SK-N-SH treated with all-trans-retinoic acid at 6 μM for 48 hours (cell line): ENCODE data around the gene CRIP3.

Experiments used
- ATAC-seq: fragments of 200-7000 bp; cut with Tn5 transposase; 3 replicates; pipeline ENCODE4 v1.9.1; 2020; ENCODE audit warnings: mild to moderate bottlenecking, moderate library complexity
- ARNTL ChIP-seq: fragments of 450-650 bp; formaldehyde crosslinking; IDR thresholded peaks from 2 replicates; pipeline ENCODE4 v1.5.0; 2020; ENCODE audit warnings: low read depth, mild to moderate bottlenecking, moderate library complexity, borderline replicate concordance
- BACH2 ChIP-seq: fragments of 250-450 bp; sonication (Bioruptor Pico); IDR thresholded peaks from 2 replicates; pipeline ENCODE4 v1.9.0; 2021; ENCODE audit warnings: mild to moderate bottlenecking, borderline replicate concordance
- CSDC2 ChIP-seq: fragments of 250-450 bp; sonication (Bioruptor Pico); IDR thresholded peaks from 2 replicates; pipeline ENCODE4 v1.5.0; 2020; ENCODE audit warnings: mild to moderate bottlenecking, moderate library complexity
- GLIS3 ChIP-seq: fragments of 250-450 bp; sonication (Bioruptor Pico); IDR thresholded peaks from 2 replicates; pipeline ENCODE4 v1.5.0; 2020; ENCODE audit warnings: mild to moderate bottlenecking, moderate library complexity
- ISL1 ChIP-seq: fragments of 250-450 bp; sonication (Bioruptor Pico); IDR thresholded peaks from 2 replicates; pipeline ENCODE4 v2.1.2; 2022; ENCODE audit warnings: mild to moderate bottlenecking, moderate library complexity
- OSR1 ChIP-seq: fragments of 250-450 bp; sonication (Bioruptor Pico); IDR thresholded peaks from 2 replicates; pipeline ENCODE4 v1.8.0; 2022; ENCODE audit warnings: moderate library complexity, mild to moderate bottlenecking, inconsistent platforms
- RARB ChIP-seq: fragments of 250-450 bp; sonication (Bioruptor Pico); IDR thresholded peaks from 2 replicates; pipeline ENCODE4 v1.8.0; 2021; ENCODE audit warnings: mild to moderate bottlenecking, moderate library complexity
- SNAI2 ChIP-seq: fragments of 250-450 bp; sonication (Bioruptor Pico); IDR thresholded peaks from 2 replicates; pipeline ENCODE4 v1.5.0; 2020; ENCODE audit warnings: mild to moderate bottlenecking, moderate library complexity
- TCF4 ChIP-seq: fragments of 250-450 bp; sonication (Bioruptor Pico); IDR thresholded peaks from 2 replicates; pipeline ENCODE4 v1.8.0; 2021; ENCODE audit warnings: mild to moderate bottlenecking, moderate library complexity, borderline replicate concordance
- TOX ChIP-seq: fragments of 250-450 bp; sonication (Bioruptor Pico); IDR thresholded peaks from 2 replicates; pipeline ENCODE4 v1.8.0; 2021; ENCODE audit warnings: mild to moderate bottlenecking, moderate library complexity, borderline replicate concordance
- ZC3H10 ChIP-seq: fragments of 250-450 bp; sonication (Bioruptor Pico); IDR thresholded peaks from 2 replicates; pipeline ENCODE4 v1.5.1; 2021; ENCODE audit warnings: mild to moderate bottlenecking, moderate library complexity
- ZFP3 ChIP-seq: fragments of 250-450 bp; sonication (Bioruptor Pico); IDR thresholded peaks from 2 replicates; pipeline ENCODE4 v1.5.0; 2020; ENCODE audit warnings: mild to moderate bottlenecking, moderate library complexity
- ZFP30 ChIP-seq: fragments of 450-650 bp; formaldehyde crosslinking; IDR thresholded peaks from 2 replicates; pipeline ENCODE4 v1.5.0; 2022; ENCODE audit warnings: mild to moderate bottlenecking, moderate library complexity
- ZNF565 ChIP-seq: fragments of 450-650 bp; formaldehyde crosslinking; conservative IDR thresholded peaks from 2 replicates; pipeline ENCODE4 v1.5.0; 2020; ENCODE audit warnings: low read depth, mild to moderate bottlenecking, moderate library complexity
- ZNF70 ChIP-seq: fragments of 450-650 bp; formaldehyde crosslinking; IDR thresholded peaks from 2 replicates; pipeline ENCODE4 v1.5.0; 2020; ENCODE audit warnings: mild to moderate bottlenecking, moderate library complexity
- ZNF8 ChIP-seq: fragments of 450-650 bp; formaldehyde crosslinking; IDR thresholded peaks from 2 replicates; pipeline ENCODE4 v1.5.0; 2020; ENCODE audit warnings: mild to moderate bottlenecking, moderate library complexity
- TF ChIP-seq, protein P1 (sequence below): fragments of 250-450 bp; sonication (Bioruptor Pico); IDR thresholded peaks from 2 replicates; pipeline ENCODE4 v1.5.0; 2020; ENCODE audit warnings: mild to moderate bottlenecking, moderate library complexity
- TF ChIP-seq, protein P2 (sequence below): fragments of 250-450 bp; sonication (Bioruptor Pico); IDR thresholded peaks from 2 replicates; pipeline ENCODE4 v1.5.1; 2020; ENCODE audit warnings: low read depth, mild to moderate bottlenecking, moderate library complexity
- TF ChIP-seq, protein P3 (sequence below): fragments of 250-450 bp; sonication (Bioruptor Pico); IDR thresholded peaks from 2 replicates; pipeline ENCODE4 v1.8.0; 2021; ENCODE audit warnings: low read depth, mild to moderate bottlenecking, moderate library complexity, borderline replicate concordance
- TF ChIP-seq, protein P4 (sequence below): fragments of 250-450 bp; sonication (Bioruptor Pico); IDR thresholded peaks from 2 replicates; pipeline ENCODE4 v1.5.1; 2021; ENCODE audit warnings: mild to moderate bottlenecking, moderate library complexity

The CRIP3 gene

DNA sequence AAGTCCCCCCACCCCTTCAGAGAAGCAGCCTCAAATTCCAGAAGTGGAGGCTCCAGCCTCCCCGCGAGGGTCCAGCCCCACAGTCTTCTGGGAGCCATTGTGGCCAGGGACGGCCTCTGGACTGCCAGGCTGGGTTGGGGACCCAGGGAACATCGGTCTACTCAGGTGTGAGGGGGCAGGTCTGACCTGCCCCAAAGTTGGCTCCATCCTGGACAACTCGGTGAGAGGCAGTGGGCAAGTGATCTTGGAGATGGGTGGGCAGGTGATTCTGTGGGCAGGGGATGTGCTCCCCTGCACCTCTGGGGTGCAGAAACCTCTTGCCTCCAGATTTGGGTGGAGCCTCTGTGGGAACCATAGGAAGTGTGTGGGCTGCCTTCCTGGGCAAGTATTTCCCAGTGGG lies 22.8 kb downstream of the CRIP3 start:
- TF ChIP-seq GLIS3 (CRISPR knock-in tag) (no peak), ISL1 (CRISPR knock-in tag) (no peak), BACH2 (CRISPR knock-in tag) (no peak)
- TF ChIP-seq, protein P1, sequence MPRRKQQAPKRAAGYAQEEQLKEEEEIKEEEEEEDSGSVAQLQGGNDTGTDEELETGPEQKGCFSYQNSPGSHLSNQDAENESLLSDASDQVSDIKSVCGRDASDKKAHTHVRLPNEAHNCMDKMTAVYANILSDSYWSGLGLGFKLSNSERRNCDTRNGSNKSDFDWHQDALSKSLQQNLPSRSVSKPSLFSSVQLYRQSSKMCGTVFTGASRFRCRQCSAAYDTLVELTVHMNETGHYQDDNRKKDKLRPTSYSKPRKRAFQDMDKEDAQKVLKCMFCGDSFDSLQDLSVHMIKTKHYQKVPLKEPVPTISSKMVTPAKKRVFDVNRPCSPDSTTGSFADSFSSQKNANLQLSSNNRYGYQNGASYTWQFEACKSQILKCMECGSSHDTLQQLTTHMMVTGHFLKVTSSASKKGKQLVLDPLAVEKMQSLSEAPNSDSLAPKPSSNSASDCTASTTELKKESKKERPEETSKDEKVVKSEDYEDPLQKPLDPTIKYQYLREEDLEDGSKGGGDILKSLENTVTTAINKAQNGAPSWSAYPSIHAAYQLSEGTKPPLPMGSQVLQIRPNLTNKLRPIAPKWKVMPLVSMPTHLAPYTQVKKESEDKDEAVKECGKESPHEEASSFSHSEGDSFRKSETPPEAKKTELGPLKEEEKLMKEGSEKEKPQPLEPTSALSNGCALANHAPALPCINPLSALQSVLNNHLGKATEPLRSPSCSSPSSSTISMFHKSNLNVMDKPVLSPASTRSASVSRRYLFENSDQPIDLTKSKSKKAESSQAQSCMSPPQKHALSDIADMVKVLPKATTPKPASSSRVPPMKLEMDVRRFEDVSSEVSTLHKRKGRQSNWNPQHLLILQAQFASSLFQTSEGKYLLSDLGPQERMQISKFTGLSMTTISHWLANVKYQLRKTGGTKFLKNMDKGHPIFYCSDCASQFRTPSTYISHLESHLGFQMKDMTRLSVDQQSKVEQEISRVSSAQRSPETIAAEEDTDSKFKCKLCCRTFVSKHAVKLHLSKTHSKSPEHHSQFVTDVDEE (CRISPR knock-in tag), result no peak
- ATAC-seq, result no peak

DNA sequence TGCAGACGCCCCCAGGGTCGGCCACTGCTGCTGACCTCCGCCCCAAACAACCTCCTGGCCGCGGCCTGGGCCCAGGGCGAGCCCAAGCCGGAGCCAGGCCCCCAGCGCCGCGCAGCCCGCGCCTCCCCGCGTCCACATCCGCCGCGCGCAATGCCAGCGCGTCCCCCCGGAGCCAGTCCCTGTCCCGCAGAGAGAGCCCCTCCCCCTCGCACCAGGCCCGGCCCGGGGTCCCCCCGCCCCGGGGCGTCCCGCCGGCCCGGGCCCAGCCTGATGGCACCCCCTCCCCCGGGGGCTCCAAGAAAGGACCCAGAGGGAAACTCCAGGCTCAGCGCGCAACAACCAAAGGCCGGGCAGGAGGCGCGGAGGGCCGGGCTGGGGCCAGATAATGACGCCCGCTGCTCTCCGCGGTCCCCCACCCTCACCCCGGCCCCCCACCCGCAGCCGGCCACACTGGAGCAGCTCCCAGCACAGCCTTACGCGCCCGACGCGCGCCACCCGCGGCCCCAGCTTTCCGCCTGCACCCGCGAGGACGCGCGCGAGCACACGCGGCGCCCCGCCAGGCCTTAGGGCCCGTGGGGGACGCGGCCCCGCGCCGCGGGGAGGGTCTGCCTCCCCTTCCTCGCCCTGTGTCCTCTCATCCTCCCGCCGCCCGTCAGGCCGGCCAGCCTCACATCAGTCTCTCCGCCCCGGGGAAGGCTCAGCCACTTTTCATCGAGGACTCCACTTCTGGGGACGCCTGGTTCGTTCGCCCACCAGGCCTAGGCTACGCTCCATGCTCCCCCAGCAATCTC lies 23.4 kb downstream of the CRIP3 start:
- ATAC-seq, result no peak
- TF ChIP-seq OSR1 (CRISPR knock-in tag) (no peak), ZNF8 (CRISPR knock-in tag) (no peak), RARB (CRISPR knock-in tag) (no peak), BACH2 (CRISPR knock-in tag) (no peak), ZFP30 (no peak), TCF4 (CRISPR knock-in tag) (no peak), ZNF565 (CRISPR knock-in tag) (no peak), SNAI2 (CRISPR knock-in tag) (no peak), GLIS3 (CRISPR knock-in tag) (no peak), ZC3H10 (no peak), CSDC2 (CRISPR knock-in tag) (no peak), ZNF70 (CRISPR knock-in tag) (no peak)
- TF ChIP-seq, protein P2, sequence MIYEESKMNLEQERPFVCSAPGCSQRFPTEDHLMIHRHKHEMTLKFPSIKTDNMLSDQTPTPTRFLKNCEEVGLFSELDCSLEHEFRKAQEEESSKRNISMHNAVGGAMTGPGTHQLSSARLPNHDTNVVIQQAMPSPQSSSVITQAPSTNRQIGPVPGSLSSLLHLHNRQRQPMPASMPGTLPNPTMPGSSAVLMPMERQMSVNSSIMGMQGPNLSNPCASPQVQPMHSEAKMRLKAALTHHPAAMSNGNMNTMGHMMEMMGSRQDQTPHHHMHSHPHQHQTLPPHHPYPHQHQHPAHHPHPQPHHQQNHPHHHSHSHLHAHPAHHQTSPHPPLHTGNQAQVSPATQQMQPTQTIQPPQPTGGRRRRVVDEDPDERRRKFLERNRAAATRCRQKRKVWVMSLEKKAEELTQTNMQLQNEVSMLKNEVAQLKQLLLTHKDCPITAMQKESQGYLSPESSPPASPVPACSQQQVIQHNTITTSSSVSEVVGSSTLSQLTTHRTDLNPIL (CRISPR knock-in tag), result no peak
- TF ChIP-seq, protein P3, sequence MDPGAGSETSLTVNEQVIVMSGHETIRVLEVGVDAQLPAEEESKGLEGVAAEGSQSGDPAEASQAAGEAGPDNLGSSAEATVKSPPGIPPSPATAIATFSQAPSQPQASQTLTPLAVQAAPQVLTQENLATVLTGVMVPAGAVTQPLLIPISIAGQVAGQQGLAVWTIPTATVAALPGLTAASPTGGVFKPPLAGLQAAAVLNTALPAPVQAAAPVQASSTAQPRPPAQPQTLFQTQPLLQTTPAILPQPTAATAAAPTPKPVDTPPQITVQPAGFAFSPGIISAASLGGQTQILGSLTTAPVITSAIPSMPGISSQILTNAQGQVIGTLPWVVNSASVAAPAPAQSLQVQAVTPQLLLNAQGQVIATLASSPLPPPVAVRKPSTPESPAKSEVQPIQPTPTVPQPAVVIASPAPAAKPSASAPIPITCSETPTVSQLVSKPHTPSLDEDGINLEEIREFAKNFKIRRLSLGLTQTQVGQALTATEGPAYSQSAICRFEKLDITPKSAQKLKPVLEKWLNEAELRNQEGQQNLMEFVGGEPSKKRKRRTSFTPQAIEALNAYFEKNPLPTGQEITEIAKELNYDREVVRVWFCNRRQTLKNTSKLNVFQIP, result no peak
- TF ChIP-seq, protein P1 (CRISPR knock-in tag), result no peak
- TF ChIP-seq, protein P4, sequence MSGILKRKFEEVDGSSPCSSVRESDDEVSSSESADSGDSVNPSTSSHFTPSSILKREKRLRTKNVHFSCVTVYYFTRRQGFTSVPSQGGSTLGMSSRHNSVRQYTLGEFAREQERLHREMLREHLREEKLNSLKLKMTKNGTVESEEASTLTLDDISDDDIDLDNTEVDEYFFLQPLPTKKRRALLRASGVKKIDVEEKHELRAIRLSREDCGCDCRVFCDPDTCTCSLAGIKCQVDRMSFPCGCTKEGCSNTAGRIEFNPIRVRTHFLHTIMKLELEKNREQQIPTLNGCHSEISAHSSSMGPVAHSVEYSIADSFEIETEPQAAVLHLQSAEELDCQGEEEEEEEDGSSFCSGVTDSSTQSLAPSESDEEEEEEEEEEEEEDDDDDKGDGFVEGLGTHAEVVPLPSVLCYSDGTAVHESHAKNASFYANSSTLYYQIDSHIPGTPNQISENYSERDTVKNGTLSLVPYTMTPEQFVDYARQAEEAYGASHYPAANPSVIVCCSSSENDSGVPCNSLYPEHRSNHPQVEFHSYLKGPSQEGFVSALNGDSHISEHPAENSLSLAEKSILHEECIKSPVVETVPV (CRISPR knock-in tag), result no peak

DNA sequence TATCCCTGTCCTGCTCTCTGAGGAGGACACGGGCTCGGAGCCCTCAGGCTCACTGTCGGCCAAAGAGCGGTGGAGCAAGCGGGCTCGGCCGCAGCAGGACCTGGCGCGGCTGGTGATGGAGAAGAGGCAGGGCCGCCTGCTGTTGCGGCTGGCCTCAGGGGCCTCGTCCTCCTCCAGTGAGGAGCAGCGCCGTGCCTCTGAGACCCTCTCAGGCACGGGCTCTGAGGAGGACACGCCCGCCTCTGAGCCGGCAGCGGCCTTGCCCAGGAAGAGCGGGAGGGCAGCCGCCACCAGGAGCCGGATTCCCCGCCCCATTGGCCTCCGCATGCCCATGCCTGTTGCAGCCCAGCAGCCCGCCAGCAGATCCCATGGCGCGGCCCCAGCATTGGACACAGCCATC lies 24.7 kb downstream of the CRIP3 start:
- no peak for ATAC-seq
- TF ChIP-seq, protein P4 (CRISPR knock-in tag), result no peak
- TF ChIP-seq TOX (CRISPR knock-in tag) (no peak), SNAI2 (CRISPR knock-in tag) (no peak), RARB (CRISPR knock-in tag) (no peak), OSR1 (CRISPR knock-in tag) (no peak), ZFP3 (no peak), BACH2 (CRISPR knock-in tag) (no peak), ZFP30 (no peak), ARNTL (CRISPR knock-in tag) (no peak), GLIS3 (CRISPR knock-in tag) (no peak), ZC3H10 (no peak), ISL1 (CRISPR knock-in tag) (no peak)
- TF ChIP-seq, protein P2 (CRISPR knock-in tag), result no peak
